Measurements from ENCODE around the gene ZNF582.
A peak's percentile ranks its signal among the peaks of the same experiment; 100 is the strongest.

Gene ZNF582

DNA sequence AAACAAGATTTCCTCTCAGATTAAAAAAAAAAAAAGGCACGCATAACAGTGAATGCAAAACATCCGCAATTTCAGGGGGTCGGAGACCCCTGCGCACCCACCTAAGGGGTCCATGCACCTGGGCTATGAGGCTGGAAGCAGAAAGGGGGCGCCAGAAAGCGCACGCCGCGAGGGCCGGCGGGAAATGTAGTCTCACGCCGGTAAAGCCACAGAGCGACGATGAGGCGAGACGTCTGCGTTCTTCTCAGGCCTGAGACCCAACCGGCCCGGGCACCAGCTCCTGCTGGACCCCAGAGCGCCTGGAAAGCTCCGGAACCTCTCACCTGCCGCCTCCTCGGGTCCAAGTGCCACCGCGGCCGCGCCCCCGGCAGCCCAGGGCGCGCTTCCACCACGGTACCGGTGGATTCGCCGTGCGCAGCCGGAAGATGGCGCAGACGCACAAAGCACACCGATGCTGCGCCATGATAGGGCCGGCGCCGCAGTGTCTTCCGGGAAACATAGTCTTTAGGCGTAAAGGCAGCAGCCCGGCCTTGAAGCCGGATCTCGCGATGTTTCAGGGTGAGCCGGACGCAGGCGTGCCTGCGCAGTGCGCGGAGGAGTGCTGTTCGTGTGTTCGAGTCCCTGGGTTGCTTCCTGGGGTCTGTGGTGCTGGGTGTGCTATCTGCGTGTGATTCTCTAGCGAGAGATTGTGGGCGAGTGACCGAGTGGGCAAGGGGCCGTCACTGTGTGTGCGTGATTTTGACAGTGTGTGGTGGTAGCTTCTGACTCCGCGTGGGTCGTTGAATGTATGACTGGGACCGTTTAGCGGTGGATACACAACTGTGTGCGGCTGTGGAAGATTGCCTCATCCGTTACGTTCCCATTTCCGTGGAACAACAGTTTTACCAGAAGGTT, at the start of gene ZNF582:
TSS of gene ZNF582 (minus strand) at position 416 of the 894 bp plus-strand sequence. CDS start 1,782 bp downstream, outside the sequence.
- DNase-seq: peak; percentile 92

DNA sequence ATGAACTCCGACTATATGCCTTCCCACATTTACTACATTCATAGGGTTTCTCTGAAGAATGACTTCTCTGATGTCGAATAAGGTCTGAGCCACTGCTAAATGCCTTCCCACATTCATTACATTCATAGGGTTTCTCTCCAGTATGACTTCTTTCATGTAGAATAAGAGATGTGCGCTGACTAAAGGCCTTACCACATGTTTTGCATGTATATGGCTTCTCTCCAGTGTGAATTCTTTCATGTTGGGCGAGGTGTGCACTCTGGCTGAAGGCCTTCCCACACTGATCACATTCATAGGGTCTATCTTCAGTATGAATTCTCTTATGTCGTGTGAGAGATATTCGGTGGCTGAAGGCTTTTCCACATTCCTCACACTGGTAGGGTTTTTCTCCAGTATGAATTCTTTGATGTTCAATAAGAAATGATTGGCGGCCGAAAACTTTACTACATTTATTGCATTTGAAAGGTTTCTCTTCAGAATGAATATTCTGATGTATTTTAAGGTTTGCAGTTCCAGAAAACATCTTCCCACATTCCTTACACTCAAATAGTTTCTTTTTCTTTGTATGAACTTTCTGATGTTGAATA, 48.0 kb upstream of the ZNF582 start:
- DNase-seq: no peak

DNA sequence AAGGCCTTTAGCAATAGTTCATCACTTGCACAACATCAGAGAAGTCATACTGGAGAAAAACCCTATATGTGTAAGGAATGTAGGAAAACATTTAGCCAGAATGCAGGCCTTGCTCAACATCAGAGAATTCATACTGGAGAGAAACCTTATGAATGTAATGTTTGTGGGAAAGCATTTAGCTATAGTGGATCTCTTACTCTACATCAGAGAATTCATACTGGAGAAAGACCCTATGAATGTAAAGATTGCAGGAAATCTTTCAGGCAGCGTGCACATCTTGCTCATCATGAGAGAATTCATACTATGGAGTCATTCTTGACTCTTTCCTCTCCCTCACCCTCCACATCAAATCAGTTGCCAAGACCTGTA, 30.6 kb upstream of the ZNF582 start:
- no peak for DNase-seq

DNA sequence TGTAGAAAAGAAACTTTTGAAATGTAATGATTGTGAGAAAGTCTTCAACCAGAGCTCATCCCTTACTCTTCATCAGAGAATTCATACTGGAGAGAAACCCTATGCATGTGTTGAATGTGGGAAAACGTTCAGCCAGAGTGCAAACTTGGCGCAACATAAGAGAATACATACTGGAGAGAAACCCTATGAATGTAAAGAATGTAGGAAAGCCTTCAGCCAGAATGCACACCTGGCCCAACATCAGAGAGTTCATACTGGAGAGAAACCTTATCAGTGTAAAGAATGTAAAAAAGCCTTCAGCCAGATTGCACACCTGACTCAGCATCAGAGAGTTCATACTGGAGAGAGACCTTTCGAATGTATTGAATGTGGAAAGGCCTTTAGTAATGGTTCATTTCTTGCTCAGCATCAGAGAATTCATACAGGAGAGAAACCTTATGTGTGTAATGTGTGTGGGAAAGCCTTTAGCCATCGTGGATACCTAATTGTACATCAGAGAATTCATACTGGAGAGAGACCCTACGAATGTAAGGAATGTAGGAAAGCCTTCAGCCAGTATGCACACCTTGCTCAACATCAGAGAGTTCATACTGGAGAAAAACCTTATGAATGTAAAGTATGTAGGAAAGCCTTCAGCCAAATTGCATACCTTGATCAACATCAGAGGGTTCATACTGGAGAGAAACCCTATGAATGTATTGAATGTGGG, 30.1 kb upstream of the ZNF582 start:
- no peak for DNase-seq

DNA sequence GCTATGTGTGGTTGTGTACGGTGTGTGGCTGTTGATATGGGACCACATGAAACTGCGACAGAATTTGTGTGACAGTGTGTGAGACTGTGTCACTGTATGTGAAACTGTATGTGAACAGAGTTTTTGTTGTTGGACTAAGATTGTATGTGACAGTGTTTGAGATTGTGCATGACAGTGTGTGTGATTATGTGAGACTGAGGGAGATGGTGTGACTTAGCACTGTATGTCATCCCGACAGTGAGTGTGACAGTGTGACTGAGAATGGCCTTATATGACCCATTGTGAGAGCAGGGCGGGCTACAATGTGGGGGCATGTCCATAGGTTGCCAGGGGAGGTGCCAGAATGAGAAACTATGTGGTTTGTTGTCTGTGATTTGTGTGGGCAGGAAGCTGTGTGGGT, 11.7 kb upstream of the ZNF582 start:
- DNase-seq: no peak

DNA sequence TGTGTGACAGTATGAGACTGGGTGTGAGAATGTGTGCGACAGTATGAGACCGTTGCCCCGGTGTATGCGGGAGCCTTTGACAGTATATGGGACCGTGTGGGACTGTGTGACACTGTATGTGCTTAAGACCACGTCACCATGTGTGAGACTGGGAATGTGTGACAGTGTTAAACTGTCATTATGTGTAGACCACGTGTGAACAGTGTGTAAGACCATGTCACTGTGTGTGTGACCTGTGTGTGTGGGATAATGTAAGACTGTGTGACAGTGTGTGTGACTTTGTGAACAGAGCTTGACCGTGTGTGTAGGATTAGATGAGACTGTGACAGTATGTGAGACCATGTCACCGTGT, 11.3 kb upstream of the ZNF582 start:
- no peak for DNase-seq

DNA sequence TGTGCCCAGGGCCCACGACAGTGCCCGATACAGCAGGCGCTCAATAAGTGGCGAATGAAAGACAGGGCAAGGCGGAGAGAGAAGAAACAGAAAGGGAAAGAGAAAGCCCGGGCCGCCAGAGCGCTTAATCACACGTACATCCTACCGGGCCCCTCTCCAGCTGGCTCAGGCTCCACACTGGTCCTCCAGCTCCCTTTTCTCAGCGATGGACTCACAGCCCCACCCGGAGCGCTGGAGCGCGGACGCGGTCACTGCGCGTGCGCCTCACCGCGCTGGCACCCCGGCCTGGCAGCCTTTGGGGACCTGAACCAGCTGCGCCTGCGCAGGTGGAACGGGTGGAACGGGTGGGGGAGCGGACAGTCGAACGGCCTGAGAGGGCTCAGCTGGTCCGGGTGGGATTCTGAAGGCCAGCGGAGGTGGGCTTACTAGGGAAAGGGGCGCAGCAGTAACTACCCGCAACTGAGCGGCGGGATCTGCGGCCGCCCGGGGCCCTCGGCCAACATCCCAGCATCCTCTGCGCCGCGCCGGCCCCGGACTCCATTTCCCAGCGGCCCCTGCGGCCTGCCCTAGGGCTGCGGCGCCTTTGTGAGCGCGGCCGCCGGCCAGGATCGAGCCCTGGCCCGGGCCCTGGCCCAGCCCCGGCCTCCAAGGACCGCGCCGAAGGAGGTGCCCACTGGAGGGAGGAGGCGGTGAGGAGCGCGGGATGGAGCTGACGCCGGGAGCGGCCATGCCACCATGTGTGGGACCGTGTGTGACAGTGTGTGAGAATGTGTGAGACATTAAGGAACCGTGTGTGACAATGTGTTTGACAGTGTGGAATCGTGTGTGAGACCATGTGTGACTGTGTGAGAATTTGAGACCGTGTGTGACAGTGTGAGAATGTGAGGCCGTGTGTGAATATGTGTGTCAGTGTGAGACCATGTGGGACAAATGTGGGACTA, 10.7 kb upstream of the ZNF582 start, which contains the start of gene ZNF583:
TSS of gene ZNF583 (plus strand) at position 569 of the 941 bp plus-strand sequence. CDS start 2,783 bp downstream, outside the sequence.
- DNase-seq: peak; percentile 75

DNA sequence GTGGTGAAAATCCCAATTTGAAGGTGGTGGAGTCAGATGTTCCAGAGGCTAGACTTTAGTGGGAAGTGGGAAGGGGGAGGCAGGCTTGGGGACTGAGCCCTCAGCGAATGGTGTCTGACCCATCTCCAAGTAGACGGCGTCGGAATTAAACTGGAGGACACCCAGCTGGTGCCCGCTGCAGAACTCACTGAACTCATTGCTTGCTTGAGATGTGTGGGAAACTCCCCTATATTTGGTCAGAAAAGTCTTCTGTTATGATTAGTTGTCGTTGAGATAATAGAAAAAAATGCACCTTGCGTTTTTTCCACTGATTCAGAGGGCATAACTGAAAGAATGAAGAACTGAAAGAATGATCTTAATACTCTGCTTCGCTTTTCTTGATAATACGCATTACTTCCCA, 9.9 kb upstream of the ZNF582 start:
- no peak for DNase-seq

DNA sequence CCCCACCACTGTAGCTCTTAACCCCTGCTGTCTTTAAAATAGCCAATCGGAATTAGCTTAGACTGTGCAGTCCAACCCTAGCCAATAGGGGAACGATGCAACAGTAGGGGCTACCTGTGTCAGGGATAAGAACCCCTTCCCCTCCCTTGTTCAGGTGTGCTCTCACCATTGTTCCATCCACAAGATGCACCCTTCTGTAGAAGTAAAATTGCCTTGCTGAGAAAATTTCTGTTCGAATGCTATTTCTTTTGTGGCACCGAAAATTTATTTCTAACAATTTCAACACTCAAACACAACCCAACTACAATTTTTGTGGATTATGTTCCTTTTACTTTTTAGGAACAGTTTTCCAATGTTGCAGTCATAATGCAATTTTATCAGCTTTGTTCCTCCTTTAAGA, 7.2 kb upstream of the ZNF582 start:
- DNase-seq: no peak

DNA sequence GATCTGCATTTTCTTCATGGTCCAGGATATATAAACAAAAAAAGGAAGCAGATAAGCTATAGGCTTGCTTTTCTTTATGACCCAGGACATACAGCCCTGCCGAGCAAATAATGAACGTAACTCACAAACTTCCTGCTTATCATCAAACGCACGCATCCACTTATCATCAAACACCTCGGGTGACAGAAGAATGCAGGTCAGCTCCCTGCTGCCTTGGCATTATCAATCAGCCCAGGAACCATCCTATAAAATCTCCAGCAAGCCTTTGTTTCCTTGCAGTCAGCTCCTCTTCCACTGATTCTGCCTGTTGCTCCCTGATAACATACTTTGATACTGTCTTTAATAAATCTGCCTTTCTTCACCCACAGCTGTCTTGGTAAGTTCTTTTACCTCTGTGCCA, 5.5 kb upstream of the ZNF582 start:
- no peak for DNase-seq

DNA sequence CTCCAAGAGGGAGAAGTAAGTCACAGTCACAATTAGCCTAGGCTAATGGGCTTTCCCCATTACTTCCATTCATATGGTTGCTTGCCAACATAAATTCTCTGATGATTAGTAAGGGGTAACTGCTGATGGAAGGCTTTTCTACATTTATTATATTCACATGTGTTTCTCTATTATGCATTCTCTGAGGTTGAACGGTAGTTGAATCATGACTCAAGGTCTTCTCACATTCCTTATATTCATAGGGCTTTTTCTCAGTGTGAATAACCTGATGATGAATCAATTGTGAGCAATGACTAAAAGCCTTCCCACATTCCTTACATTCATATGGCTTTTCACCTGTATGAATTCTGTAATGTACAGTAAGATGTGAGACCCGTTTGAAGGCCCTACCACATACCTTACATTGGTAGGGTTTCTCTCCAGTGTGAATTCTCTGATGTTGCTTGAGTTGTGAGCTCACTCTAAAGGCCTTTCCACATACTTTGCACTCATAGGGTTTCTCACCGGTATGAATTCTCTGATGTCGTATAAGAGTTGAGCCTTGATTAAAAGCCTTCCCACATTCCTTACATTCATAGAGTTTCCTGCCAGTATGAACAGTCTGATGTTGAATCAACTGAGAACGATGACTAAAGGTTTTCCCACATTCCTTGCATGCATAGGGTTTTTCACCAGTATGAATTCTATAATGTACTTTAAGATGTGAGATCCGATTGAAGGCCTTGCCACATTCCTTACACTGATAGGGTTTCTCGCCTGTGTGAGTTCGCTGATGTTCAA, 9.3 kb downstream of the ZNF582 start:
- DNase-seq: no peak

DNA sequence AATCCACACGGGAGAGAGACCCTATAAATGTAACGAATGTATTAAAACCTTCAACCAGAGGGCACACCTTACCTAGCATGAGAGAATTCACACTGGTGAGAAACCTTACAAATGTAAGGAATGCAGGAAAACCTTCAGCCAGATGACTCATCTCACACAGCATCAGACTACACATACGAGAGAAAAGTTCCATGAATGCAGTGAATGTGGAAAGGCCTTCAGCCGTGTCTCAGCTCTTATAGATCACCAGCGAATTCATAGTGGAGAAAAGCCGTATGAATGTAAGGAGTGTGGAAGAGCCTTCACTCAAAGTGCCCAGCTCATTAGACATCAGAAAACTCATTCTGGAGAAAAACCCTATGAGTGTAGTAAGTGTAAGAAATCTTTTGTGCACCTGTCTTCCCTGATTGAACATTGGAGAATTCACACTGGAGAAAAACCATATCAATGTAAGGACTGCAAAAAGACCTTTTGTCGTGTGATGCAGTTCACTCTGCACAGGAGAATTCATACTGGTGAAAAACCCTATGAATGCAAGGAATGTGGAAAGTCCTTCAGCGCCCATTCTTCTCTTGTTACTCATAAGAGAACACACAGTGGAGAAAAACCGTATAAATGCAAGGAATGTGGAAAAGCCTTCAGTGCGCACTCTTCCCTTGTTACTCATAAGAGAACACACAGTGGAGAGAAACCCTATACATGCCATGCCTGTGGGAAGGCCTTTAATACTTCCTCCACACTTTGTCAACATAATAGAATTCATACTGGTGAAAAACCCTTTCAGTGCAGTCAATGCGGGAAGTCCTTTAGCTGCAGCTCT, 16.0 kb downstream of the ZNF582 start:
- DNase-seq: no peak

DNA sequence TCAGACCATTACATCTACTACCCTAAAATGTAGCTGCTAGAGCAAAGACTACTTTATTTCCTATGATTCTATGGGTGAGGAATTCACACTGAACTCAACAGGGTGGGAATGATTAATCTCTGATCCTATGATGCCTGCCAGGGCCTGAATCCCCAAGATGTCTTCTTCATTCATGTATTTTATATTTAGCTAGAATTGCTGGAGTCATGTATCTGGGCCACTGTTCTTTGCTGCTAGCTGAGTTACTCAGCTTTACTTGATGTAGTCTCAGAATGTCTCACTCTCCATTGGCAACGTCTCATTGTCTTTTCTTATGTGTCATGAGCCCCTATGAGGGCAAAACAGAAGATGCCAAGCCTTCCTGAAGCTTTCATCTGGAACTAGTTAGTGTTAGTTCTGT, 21.1 kb downstream of the ZNF582 start:
- no peak for DNase-seq

DNA sequence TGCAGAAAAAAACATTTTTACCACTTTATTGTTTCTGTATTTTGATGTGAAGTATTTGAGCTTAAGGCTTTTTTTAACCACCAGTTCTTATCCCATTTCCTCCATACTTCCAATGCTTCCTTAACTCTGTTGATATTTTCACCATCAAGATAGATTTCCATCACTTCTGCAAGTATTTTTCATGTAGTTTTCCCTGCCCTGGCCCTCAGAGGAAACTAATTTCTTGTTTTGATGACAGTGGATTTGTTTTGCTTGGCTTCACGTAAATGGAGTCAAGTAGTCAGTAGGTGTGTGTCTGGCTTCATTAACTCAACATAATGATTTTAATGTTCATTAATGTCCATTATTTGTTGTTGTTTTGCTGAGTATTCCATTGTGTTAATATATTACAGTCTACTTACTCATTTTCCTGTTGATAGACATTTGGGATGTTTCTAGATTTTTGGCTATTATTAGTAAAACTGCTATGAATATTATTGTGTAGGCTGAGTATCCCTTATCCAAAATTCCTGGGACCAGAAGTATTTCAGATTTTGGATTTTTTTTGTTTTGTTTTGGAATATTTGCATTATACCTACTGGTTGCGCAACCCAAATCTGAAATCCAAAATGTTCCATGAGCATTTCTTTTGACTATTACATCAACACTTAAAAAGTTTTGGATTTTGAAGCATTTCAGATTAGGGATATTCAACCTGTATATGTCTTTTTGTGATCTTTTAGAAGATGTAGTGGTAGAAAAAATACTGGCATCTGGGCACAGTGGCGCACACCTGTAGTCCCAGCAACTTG, 23.3 kb downstream of the ZNF582 start:
- no peak for DNase-seq

DNA sequence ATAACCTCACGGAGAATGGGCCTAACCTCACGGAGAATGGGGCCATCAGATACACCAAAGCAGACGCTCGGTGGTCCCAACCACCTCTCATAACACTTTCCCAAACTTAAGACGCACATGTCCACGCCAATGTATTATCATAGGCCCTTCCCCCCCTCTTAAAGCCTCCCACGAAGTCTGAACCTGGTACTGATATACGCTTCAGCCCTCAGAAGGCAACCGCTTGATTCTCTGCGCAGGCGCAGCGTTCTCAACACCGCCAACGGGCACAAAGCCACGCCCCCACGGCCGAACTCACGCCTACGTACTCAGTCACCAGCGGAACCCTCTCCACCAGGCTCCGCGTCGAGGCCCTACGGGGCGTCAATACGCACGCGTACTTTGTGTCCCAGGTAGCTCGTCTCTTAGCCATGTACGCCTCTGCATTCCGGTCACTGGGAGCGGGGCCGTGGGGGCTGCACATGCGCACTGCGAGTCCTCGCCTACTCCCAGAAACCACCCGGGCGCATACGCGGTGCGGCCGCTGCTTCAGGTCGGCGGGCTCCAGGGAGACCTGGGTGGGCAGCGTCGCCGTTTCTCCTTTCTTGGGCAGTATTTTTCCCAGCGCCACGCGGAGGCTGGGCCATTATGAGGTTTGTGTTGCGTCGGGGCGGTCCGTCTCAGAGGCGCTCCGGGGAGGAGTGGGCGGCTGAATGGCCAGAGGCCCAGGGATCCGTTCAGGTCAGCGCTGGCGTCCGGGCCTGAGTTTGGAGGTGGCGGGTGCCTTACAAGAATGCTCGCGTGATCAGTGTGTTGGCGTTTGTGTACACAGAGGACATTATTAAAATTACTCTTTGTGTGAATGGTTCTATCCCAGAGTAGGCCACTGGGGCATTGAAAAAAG, 25.3 kb downstream of the ZNF582 start:
- peak; percentile 79 for DNase-seq

DNA sequence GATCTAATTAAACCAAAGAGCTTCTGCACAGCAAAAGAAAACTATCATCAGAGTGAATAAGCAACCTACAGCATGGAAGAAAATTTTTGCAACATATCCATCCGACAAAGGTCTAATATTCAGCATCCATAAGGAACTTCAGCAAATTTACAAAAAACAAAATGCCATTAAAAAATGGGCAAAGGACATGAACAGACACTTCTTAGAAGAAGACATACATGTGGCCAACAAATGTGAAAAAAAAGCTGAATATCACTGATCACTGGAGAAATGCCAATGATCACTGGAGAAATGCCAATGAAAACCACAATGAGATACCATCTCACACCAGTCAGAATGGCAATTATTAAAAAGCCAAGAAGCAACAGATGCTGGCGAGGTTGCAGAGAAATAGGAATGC, 32.5 kb downstream of the ZNF582 start:
- DNase-seq: no peak

DNA sequence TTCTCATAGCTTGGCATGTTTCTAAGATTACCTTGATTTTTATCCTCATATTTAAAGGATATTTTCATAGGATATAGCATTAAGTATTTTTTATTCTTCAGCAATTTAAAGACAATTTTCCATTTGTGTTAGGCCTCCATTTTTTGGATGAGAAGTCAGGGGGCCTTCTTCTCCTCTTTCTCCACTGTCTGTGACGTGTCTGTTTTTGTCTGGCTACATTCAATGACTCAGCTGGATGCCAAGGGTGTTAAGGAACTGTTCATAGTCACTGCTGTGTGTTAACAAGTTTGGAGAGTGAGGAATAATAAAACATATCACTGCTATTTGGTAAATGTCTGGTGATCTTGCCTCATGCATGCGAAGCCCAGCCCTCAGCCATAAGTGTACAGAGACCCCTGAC, 36.4 kb downstream of the ZNF582 start:
- no peak for DNase-seq

DNA sequence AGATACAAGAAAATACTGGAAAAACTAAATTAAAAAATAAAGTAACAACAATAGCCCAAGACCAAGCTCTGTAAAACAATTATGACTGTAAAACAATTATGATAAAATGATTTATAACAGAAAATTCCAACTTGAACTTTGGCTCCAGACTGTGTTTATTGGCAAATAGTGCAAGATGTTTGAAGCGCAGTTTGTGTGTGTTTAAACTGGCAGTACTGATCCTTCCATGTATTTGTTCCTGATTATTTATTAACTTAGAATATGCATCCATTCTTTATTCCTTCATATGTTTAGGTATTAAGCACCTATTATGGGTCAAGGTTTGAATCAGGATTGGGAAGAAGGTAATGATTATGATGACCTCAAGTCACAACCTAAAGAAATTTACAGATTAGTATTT, 37.8 kb downstream of the ZNF582 start:
- DNase-seq: no peak

DNA sequence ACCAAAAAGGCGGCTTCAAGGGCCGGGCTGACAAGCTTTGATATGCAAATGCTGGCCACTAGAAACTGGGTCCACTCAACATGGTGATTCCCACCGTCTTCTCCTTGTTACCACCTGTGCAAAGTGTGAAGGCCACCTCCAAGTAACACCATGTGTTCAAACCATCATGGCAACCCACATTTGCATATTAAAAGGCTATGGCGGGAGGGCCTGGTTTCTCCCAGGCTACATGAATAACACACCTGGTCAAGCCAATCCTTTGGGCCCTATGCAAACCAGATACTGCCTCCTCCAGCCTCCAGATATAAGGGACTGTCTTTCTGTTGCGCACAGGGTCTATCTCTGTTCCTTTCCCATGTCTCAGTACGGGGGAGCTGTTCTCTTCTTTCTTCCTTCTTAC, 42.1 kb downstream of the ZNF582 start:
- DNase-seq: no peak

Data from NCI-H510A (cell line).